ENCODE measurements around the gene FAM20A.
"Not testable (repeated sequence)": the region's sequence is repeated elsewhere in the genome, so short reads cannot be mapped to it uniquely, and the experiment has no call there.

Gene FAM20A

DNA sequence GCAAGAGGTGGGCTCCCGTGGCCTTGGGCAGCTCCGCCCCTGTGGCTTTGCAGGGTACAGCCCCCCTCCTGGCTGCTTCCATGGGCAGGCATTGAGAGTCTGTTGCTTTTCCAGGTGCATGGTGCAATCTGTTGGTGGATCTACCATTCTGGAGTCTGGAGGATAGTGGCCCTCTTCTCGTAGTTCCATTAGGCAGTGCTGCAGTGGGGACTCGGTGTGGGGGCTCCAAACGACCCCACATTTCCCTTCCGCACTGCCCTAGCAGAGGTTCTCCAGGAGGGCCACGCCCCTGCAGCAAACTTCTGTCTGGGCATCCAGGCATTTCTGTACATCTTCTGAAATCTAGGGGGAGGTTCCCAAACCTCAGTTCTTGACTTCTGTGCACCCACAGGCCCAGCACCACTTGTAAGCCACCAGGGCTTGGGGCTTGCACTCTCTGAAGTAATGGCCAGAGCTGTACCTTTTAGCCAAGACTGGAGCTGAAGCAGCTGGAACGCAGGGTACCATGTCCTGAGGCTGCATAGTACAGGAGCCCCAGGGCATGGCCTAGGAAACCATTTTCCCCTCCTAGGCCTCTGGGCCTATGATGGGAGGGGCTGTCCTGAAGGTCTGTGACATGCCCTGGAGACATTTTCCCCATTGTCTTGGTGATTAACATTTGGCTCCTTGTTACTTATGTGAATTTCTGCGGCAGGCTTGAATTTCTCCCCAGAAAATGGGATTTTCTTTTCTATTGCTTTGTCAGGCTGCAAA, 82.9 kb downstream of the FAM20A start:
- no peak for DNase-seq

GRCh38 chr17:68517605-68518004, 83.6 kb downstream of the FAM20A start:
- DNase-seq: not testable (repeated sequence)

DNA sequence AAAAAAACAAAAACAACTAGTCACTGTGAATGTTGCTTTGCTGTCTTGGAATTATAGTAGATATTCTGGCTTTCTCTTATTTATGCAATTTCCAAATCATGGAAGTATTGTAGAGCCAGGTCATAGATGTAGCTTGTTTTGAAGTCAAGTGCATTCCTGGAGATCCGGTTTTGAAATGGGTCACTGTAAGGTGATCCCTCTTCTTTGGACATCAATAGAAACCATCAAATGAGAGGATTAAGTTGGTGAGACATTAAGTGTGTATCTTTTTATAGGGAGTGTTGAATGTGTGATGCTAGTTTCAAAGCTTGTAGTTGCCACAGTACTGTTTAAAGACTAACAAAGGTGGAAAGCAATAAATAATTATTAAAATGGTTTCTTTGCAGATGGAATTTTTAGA, 84.4 kb downstream of the FAM20A start:
- DNase-seq: no peak

GRCh38 chr17:68514831-68515635, 86.1 kb downstream of the FAM20A start:
- DNase-seq: no peak

DNA sequence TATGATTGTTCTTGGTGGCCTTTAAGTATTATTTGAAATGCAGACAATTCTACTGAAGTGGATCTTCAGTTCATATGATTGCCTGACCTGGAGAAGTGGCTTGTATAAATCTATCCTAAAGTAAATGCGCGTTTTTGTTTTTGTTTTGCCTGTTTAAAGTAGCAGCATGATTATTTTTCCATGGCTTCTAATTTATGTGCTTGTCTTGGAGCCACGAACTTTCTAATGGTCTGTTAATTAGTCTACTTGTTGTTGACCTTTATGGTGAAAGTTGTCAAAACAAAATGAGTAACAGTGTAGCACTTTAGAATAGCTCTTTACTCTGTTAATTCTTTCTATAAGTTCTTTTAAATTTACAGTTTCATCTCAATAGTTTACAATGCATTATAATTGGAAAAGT, 87.2 kb downstream of the FAM20A start:
- no peak for DNase-seq

- peak; percentile 95 for DNase-seq
These were observed 88.2 kb downstream of the FAM20A start for GRCh38 chr17:68512960-68513474.

DNA sequence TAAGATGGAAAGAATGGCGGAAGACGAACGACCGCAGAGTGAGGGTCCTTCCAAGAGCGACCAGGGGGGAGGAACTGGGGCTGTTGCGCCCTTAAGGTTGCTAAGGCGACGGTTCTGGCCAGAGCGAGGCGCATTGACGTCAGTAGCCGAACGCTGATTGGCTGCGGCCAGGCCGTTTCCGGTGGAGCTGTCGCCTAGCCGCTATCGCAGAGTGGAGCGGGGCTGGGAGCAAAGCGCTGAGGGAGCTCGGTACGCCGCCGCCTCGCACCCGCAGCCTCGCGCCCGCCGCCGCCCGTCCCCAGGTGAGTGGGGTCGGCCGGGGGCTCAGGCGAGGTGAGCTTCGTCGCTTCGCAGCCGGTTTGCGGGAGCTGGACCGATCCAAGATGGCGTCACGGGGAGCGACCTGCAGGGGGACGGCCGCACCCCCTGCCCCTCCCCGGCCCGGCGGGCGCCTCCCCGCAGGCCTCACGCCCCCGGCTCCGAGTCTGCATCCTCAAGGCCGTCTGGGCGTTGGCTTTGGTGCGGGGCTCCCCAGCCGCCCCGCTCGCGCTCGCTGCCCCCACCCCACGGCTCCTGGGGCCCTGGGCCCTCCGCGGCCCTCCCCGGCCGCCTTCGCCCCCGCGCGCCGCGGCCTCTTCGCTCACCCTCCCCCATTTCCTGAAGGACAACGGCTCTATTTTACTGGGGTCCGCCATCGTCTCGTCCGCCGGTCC, 88.8 kb downstream of the FAM20A start, which contains the start of gene PRKAR1A:
PRKAR1A (plus strand) TSS at position 184 of the 713 bp plus-strand sequence. CDS start 2,970 bp downstream, outside the sequence.
- peak; percentile 97 for DNase-seq

DNA sequence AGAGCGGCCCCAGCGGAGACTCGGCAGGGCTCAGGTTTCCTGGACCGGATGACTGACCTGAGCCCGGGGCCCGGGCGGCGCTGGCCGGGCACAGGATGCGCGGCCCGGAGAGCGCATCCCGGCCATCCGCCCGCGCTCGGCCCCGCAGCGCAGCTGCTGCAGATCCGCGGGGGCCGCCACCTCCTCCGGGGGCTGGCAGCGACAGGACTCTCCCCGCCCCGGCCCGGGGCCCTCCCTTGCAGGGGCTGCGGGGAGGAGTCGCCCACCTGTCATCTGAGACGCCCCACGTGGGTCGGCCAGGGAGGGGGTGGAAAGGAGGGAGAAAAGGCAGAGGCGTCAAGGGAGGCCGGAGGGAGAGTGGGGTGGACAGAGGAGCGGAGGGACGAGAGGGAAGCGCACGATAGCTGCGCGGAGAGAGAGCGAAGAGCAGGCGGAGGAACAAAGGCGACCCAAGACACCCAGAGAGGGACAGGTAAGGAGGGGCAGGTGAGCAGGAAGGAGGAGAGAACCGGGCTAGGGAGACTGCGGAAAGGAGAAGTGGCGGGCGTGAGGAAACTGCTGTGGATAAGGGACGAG, 89.4 kb downstream of the FAM20A start:
- DNase-seq: peak; percentile 88

DNA sequence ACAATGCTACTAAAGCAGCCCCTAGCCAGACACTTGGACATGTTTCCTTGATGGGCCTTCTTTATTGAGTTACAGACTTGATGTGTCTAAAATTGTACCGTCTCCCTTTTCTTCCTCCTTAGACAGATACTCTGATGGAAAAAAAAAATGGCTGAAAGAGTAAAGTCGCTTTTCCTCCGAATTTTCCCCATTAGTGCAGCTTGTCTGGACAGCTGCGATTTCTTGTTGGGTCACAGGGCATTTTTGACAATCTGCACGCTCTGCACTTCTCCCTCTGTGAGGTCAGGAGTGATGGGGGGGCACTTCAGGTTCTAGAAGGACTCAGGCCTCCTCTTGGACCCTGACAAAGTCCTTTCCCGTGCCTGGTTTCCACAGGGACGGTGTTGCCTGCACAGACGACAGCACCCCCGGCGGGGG, 89.9 kb downstream of the FAM20A start:
- DNase-seq: no peak

GRCh38 chr17:68509141-68510057, 91.8 kb downstream of the FAM20A start:
- DNase-seq: no peak

DNA sequence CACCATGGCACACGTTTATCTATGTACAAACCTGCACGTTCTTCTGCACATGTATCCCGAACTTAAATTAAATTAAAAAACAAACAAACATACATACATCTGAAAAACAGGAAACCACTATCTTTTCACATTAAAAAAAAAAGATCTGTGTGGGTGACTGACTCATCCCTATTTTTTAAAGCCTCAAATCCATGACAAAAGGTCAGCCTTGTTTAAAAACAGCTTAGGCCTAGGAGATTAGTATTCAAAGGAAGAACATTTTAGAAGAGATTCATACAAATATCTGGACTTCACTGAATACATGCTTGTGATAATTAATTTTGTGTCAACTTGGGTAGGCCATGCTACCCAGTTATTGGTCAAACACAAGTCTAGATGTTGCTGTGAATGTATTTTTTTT, 93.6 kb downstream of the FAM20A start:
- DNase-seq: no peak

DNA sequence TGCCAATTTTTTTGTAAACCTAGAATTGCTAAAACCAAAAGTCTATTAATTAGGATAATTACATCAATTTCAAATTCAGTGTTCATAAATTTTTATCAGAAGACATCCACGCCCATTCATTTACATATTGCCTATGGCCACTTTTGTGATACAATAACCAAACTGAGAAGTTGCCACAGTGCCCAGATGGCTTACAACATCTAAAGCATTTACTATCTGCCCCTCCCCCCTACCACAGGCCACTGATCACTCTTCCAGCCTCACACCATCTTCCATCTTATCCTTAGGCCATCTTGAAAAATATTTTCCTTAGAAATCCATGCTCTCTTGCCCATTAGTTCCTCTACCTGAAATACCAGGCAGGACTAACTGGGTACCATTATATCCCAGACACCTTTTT, 95.2 kb downstream of the FAM20A start:
- DNase-seq: no peak

GRCh38 chr17:68501074-68501473, 100.1 kb downstream of the FAM20A start:
- no peak for DNase-seq

GRCh38 chr17:68499587-68499986, 101.6 kb downstream of the FAM20A start:
- no peak for DNase-seq

DNA sequence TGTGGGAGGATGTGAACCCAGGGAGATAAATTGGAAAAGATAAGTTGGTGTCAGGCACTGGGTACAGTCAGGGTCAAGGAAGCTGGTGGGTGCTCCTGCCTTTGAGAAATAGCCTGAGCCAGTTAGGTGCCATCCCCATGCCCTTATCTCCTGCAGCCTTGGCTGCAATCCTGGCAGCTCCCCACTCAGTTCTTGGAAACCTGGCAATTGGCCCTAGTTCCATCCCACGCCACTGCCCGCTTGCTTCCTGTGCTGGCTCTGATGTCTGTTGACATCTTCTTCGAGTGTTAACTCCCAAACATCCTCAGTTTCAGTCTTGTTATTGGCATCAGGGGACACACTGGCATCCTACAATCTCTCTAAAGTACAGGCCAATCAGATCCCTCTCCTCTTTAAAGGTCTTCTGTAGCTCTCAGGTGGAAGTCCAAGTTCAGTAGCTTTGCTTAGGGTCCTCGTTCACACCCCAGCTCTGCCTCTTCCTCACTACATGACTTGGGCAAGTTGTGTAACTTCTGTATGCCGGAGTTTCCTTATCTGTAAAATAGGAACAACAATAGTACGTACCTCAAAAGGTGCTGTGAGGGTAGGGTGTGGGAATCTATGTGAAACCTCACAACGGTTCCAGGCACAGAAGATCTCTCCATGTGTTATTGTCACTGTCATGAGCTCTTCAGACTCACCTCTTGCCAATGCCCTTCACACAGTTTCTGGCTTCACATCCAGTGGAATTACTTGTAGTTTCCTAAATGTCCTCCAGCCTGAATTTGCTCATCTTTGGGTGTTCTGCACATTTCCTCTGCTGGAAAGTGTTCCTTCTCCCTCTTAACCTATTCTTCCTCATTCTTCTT, 102.5 kb downstream of the FAM20A start:
- no peak for DNase-seq

GRCh38 chr17:68497885-68498319, 103.3 kb downstream of the FAM20A start:
- DNase-seq: no peak

DNA sequence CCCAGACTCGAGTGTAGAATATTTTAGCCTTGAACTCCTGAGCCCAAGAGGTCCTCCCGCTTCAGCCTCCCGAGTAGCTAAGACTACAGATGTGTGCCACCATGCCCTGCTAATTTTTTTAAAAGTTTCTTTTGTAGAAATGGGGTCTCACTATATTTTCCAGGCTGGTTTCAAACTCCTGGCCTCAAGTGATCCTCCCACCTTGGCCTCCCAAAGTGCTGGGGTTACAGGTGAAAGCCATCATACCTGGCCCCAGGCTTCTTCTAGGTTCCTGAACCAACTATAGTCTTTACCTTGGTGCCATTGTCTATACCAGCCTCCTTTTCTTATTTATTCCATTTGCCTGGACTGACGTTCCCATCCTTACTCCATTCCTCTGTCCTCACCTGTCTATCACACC, 106.1 kb downstream of the FAM20A start:
- DNase-seq: no peak

DNA sequence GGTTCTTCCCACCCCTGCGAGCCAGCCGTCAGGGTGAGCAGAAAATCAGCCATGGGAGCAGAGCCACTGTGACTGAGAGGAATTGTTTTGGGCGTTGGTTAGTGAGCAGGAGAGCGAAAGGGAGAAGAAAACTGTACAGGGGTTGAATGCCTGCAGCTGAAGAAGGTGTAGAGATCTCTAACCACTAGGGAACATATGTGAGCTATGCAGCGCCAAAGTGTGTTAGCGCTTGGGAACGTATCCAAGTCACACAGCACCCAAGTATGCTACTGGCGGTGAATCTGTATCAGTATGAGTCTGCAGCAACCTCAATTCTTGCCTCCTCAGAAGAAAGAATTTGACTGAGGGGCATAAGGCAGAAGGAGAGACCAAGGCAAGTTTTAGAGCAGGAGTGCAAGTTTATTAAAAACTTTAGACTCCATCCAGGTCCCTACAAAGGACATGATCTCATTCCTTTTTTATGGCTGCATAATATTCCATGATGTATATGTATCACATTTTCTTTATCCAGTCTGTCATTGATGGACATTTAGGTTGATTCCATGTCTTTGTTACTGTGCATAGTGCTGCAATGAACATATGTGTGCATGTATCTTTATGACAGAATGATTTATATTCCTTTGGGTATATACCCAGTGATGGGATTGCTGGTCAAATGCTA, 108.6 kb downstream of the FAM20A start:
- DNase-seq: not testable (repeated sequence)

- no peak for DNase-seq
These were observed 109.6 kb downstream of the FAM20A start for GRCh38 chr17:68491381-68492231.
